Brain pericyte (primary cell): Measurements from ENCODE around the gene SHROOM1.
"Not testable (repeated sequence)": the region's sequence is repeated elsewhere in the genome, so short reads cannot be mapped to it uniquely, and the experiment has no call there.

Experiments used
- DNase-seq: peaks from one replicate; pipeline ENCODE4 v3.0.0-alpha.2; 2012; ENCODE audit warnings: low read depth, low spot score

SHROOM1 gene

DNA sequence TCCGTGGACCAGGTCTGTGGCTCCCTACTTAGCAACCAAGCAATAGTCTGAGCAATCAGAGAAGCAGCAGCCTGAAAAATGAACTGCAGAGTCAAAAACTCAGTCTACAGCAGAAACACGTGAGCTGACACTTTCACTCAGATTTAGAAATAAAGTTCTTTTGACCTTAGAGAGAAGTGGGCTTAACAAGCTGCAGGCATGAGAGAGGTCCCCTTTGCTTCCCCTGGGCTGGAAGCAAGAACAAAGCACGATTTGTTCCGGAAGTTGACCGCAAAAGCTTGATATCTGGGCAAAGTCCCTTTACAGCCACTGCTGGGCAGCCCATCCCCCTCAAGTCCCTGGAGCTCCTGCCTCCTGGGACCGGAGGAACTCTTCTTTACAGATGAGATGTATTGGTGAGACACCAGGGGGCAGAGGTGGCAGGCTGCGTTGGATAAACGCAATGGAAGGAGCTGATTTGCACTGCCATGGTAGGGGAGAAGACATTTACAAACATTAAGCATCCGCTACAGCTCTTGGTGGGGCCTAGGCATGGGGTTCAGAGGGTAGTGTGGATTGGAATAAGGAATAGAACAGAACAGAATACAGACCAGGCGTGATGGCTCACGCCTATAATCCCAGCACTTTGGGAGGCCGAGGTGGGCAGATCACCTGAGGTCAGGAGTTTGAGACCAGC lies 23.1 kb downstream of the SHROOM1 start:
- no peak for DNase-seq

DNA sequence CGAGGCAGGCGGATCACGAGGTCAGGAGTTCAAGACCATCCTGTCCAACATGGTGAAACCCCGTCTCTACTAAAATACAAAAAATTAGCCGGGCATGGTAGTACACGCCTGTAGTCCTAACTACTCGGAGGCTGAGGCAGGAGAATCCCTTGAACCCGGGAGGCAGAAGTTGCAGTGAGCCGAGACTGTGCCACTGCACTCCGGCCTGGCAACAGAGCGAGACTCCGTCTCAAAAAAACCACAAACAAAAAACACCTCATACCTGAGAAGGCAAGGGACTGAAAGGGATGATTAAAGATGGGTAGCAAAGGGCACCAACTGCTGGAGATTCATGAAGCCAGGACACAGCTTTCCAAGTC lies 23.7 kb downstream of the SHROOM1 start:
- DNase-seq, result not testable (repeated sequence)

DNA sequence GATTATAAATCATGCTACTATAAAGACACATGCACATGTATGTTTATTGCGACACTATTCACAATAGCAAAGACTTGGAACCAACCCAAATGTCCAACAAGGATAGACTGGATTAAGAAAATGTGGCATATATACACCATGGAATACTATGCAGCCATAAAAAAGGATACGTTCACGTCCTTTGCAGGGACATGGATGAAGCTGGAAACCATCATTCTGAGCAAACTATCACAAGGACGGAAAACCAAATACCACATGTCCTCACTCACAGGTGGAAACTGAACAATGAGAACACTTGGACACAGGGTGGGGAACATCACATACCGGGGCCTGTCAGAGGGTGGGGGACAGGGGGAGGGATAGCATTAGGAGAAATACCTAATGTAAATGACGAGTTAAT lies 24.6 kb downstream of the SHROOM1 start:
- DNase-seq, result not testable (repeated sequence)

DNA sequence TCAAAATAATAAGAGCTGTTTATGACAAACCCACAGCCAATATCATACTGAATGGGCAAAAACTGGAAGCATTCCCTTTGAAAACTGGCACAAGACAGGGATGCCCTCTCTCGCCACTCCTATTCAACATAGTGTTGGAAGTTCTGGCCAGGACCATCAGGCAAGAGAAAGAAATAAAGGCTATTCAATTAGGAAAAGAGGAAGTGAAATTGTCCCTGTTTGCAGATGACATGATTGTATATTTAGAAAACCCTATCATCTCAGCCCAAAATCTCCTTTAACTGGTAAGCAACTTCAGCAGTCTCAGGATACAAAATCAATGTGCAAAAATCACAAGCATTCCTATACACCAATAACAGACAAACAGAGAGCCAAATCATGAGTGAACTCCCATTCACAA lies 26.2 kb downstream of the SHROOM1 start:
- not testable (repeated sequence) for DNase-seq

DNA sequence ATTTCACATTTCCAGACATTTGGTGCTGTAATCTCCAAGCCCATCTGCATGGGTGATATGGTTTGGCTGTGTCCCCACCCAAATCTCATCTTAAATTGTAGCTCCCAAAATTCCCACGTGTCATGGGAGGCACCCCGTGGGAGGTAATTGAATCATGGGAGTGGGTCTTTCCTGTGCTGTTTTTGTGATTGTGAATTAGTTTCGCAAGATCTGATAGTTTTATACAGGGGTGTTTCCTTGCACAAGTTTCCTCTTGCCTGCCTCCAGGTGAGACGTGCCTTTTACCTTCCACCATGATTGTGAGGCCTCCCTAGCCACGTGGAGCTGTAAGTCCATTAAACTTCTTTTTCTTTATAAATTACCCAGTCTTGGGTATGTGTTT lies 27.8 kb downstream of the SHROOM1 start:
- not testable (repeated sequence) for DNase-seq

DNA sequence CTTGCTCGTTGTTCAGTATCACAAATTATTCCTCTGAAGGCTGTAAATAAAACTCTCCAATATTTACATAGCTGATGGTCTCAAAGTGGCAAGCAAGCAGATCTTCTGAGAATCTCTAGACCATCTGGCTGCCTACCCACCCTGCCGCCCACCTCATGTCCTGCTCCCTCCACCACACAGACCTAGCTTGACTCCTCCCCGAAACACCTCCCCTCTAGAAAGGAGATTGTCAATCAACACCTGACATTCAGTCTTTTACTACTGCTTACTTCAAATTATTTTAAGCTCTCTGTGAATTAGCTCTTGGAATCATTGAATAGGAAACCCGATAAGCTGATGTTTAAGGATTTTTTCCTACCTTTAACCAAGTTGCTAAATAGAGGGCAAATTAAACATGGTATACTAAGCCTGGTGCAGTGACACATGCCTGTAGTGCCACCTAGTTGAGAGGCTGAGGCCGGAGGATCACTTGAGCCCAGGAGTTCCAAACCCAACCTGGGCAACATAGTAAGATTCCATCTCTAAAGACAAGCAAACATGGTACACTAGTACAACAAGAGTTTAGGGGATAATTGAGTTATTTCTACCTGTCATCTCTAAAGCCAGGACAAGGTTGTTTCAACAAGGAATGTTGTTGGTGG lies 28.3 kb downstream of the SHROOM1 start:
- no peak for DNase-seq

DNA sequence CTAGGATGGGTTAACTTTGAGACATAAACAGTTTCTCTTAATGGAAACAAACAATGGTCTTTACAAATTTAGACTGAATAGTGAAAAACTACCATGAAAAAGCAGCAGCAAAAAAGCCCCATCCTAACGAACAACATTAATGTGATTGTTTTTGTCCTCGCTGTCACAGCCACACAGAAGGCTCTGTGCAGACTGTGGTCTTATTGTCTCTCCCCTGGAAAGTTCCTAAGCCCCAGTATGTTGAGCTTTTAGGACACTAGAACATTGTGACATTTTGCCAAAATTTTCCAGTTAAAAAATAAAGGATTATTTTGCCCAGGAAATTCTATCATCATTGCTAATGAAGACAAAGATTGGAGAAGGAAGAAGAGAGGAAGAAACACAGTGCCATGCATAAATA lies 29.9 kb downstream of the SHROOM1 start:
- DNase-seq, result no peak

DNA sequence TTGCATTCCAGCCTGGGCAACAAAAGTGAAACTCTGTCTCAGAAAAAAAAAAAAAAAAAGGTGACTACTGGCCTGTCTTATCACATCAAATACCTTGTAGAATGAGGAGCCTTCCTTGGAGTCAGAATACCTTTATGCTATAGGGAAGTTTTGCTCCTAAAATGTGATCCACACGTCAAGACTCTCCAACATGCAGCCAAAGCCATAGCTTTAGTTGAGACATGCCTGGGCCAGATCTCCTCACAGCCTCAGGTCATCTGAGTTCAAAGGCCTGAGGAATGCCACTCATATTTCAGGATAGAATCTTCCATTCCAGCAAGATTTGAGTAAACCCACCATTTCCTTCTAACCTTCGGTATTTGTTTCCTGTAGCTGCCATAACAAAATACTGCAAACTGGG lies 31.1 kb downstream of the SHROOM1 start:
- DNase-seq, result no peak

DNA sequence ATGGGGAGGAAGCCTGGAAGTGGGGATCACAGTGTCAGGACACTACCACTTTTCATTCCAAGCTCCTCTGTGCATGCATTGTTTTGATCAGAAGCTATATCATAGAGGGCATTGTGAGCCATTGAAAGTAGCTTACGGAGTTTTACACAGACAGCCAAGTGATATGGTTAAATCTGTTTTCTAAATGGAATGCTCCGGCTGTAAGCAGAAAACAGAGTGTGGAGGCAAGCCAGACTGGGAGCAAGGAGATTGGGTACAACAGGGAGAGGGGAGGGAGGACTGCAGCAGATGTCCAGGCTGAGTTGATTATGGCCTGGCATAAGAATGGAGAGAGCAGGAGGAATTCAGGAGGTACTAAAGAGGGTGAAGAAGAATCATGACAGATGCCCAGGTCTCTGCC lies 32.8 kb downstream of the SHROOM1 start:
- no peak for DNase-seq

DNA sequence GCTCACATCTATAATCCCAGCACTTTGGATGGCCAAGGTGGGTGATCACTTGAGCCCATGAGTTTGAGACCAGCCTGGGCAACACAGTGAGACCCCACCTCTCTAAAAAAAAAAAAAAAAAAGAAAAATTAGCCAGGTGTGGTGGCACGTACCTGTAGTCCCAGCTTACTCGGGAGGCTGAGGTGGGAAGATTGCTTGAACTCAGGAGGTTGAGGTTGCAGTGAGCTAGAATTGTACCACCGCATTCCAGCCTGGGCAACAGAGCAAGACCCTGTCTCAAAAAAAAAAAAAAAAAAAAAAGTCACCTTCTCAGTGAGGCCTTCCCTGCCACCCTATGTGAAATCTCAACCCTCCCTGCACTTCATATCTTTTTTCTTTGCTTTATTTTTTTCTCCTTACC lies 39.4 kb downstream of the SHROOM1 start:
- DNase-seq, result no peak

DNA sequence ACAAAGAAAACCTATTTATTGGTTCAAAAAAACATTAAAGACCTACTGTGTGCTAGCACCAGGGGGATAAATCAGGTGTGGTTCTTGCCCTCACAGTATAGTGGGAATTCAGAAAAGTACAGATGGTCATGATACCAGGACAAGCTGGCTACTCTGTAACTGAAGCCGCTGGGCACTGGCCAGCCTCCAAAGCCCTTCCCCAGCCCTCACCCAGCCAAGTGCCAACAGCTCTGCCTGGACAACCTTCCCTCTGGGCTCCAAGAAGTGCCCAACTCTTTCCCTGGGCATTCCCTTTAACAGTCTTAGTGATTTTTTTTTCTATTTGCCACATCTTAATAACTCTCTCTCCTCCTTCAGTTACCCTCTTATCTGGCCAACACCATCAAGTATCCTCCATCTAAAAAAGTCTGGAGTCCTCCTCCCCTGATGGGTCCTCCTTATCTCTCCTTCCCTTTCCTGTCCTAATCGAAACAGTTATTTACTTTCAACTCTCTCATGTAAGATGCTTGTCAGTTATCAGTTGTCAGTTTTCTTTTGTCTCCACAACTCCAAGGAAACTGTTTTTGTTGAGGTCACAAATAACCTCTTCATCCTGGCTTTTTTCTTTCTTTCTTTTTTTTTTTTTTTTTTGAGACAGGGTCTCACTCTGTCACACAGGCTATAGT lies 40.1 kb downstream of the SHROOM1 start:
- DNase-seq, result no peak

DNA sequence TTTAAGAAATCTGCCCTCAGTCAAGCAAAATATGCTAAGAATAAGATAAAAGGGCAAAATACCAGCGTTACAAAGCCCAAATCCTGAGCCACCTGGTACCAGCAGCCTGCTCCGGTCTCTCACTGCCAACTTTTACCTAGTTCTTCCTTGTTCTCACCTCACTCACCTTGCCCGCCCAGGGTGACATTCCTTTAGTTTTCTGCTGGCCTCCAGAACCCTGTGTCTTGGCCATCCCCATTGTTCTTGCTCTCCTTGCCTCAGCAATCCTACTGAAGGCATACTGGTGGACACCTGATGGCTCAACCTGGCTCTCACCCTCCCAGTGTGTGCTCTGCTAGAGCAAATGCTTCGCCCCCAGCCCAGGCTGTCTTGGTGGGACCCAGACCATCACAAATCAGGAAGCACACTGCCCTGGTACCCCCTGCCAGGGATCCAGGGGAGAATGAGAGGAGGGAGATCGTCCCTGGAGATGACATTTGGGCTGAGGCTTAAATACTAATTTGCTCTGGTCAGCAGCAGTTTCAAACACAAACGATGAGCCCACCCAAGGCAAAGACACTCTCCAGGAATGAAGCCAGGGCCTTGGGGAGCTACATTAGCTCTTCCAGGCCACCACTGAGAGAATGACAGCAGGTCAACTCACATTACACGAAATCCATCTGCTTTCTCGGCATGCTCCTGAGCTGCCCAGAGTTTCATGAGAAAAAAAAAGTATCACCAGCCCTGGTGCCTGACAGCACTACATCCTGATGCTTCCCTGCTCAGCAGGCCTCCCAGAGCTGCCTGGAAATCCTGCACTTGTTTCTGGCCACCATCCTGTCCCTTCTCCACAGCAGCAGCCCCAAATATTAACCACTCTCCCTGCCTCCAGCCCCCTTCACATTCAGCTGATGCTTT lies 41.2 kb downstream of the SHROOM1 start:
- no peak for DNase-seq

DNA sequence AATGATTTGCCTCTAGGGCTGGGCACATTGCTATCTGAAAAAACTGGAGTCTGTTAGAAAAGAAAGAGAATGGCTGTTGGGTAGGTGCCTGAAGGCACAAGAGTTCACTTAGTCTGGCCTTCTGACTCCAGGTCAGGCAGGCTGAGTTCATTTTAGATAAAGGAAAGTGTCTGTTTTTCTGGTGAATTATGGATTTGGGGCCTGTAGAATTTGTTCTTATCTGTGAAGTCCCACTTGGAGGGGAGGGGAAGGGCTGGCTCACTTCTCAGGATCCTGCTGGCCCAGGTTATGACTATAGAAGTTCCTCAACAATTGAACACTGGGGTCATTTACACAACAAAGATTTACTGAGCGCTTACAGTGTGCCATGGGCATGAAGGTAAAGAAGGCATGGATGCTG lies 41.9 kb downstream of the SHROOM1 start:
- no peak for DNase-seq

DNA sequence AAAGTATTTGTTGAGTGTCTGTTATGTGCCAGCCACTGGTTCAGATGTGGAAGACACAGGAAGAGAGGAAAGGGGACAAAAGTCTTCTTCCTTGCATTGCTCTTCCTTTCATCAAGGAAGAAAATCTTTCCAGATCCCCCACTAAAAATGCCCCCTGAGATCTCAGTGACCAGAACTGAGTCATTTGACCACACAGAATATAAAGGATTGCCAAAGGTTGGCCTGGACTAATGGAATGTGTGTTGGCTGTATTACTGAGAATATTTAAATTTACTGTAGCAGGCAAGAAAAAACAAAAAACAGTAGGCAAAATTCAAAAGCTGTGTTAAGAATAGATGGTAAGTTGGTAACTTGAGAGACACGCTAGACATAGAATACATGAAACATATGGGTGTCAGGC lies 43.4 kb downstream of the SHROOM1 start:
- DNase-seq, result no peak

DNA sequence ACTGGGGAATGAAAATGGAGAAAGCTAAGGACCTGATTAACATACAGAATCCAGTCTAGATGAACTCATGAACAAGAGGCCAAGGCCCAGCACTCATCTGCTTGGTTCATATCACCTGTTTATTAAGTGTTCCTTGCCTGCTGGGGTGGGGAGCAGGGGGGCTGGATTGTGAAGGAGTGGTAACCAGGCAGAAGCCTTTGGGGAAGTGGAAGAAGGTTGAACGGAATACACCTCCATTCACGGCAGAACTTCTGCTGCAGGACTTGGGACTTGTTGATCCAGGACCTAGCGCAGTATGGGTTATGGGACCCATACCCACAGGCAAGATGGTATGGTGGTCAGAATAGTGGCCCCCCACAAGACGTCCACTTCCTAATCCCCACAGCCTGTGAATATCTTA lies 44.6 kb downstream of the SHROOM1 start:
- DNase-seq, result no peak

DNA sequence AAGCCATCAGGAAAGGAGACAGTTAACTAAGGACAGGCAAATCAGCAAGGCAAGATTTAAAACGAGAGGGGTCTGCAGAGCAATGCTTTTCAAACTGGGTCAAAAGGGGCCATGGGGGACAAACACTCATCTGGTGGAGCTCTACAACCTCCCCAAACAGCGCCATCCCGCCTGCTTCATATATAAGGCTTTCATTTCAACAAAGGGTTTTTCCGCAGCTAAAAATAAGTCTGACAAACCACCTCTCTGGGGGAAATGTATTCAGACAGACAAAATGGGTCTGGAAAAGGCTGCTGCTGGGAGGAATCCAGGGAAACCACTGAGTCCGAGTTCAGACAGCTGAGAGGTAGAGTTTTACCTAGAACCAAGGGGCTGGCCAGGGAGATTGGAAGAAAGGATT lies 45.1 kb downstream of the SHROOM1 start:
- DNase-seq, result no peak

DNA sequence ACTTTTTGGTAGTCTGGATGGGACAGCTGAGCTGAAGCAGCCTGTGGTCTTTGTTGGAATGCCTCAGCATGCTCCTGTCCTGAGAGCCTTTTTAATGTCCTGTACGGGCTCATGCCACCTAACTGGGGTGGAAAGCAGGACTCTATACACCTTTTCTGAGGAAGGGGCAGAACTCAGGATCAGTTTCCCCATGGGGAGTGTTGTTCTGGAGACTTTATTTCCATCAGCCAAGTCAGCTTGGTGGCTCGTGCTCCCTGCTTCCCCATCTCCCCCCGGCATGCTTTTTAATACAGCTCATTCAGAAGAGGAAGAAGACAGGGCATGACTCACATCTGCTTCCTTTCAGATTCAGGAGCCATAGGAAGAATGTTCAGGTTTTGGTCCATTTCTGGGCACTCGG lies 48.3 kb downstream of the SHROOM1 start:
- DNase-seq, result no peak

DNA sequence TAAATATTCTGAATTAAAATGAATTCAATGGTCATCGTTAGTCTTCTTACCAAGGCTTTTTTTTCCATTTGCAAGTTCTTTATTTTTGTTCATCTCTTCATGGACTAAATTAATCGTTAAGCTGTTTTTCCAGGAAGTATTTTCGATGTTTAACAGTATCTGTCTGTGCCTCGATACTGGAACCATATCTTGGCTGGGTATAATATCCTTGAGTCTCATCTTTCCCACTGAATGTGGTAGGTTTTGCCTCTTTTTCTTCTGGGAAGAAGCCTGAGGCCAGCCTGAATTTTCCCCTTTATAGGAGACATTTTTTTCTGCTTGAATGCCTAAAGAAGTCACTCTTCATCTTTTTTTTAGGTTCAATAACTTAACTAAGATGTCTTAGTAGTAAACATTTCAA lies 49.4 kb downstream of the SHROOM1 start:
- DNase-seq, result no peak

DNA sequence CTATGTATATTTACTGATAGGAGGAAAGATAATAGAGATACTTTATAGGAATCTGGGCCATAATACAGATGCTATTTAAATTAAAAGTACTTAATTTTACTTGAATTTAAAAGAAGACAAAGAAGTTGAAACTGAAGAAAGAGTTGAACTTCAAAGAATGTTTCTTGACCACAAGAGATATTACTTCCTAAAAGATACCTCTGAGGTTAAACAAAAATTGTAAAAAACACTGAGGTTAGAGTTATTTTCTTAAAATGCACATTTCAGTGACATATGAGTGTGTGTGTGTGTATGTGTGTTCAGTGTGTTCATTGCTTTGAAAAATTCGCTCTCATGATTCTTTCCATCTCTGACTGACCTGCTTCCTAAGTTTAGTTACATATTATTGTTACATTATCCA lies 49.9 kb downstream of the SHROOM1 start:
- no peak for DNase-seq

DNA sequence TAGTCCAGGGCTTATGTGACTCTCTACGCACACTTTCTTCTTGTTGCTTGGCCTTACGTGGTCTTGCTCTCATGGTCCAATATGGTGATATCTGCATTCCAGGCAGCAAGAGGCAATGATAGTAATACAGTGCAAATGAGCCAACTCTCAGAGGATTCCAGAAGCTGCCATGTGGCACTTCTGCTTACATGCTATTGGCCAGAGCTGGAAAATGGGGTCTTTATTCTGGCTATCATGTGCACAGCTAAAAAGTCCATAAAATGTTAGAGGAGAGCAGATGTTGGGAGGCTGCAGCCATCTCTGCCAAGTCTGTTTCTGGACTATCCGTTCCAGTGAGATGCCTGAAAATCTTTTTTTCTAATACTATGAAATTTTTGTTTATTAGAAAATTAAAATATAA lies 50.5 kb downstream of the SHROOM1 start:
- no peak for DNase-seq

DNA sequence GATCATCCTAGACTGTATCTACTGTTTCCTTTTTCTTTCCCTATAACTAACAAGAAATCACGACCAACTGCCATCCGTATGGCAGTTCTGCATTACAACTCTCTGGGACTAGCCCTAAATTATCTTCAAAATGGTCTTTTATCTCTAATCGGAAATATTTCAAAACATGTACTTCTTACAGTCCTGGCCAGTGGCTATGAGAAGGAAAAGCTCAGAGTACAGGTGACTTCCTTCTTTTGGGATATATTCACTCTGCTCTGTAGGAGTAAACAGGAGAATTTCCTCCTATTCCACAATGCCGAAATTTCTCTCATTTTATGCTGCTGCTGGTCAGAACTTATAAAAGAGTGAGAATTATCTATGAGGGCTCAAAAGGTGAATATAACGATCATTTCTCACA lies 51.6 kb downstream of the SHROOM1 start:
- no peak for DNase-seq

DNA sequence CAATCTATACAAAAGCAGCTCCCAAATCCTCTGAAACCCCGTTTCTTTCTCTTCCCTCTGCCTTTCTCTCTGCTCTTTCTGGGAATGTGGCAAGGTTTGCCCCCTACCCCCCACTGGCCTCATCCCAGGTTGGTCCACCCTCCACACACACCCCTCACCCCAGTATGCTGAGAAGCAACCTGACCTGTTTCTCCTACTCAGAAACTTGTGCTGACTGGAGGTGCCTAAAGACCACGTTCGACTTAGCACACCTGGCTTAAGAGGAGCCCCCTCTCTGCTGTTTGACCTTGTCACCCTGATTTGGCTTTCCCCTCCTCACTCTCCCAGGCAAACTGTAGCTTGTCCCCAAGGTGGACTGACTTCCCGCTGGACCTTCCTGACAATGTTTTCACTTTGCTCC lies 52.3 kb downstream of the SHROOM1 start:
- DNase-seq, result no peak
